Renal cortical epithelial cell (primary cell): ENCODE data around the gene TASP1. TPM values are rescaled to one million over a fixed set of nuclear protein-coding genes. Genes with fewer than 3 reads are reported as not detected.
A peak's percentile ranks its signal among the peaks of the same experiment; 100 is the strongest.

Source experiments
- DNase-seq: peaks from one replicate; pipeline ENCODE4 v3.0.0-alpha.2; 2011; ENCODE audit warnings: low read depth
- total RNA-seq: library from RNA; depleted of rRNA; stranded (reverse); fragments of >200 nt; gene quantifications from 2 replicates; pipeline ENCODE4 v1.2.3, GENCODE V29; 2014

The TASP1 gene
- total RNA-seq, 1 donor from 2014 or later, result 20.1 TPM

- no peak for DNase-seq
These were observed 195.7 kb downstream of the TASP1 start for GRCh38 chr20:13442986-13443385.

GRCh38 chr20:13441388-13441787 lies 197.3 kb downstream of the TASP1 start:
- no peak for DNase-seq

- peak; percentile 93 for DNase-seq
These were observed 202.2 kb downstream of the TASP1 start for GRCh38 chr20:13436530-13436929.

- DNase-seq, result peak; percentile 79
These were observed 206.6 kb downstream of the TASP1 start for GRCh38 chr20:13432126-13432525.

GRCh38 chr20:13430346-13431002 lies 208.3 kb downstream of the TASP1 start:
- DNase-seq, result peak; percentile 96

GRCh38 chr20:13428684-13429083 lies 210.0 kb downstream of the TASP1 start:
- no peak for DNase-seq

GRCh38 chr20:13426870-13427269 lies 211.9 kb downstream of the TASP1 start:
- no peak for DNase-seq

GRCh38 chr20:13425381-13426135 lies 213.2 kb downstream of the TASP1 start:
- no peak for DNase-seq

GRCh38 chr20:13424174-13424833 lies 214.4 kb downstream of the TASP1 start:
- peak; percentile 71 for DNase-seq

GRCh38 chr20:13423472-13424173 lies 215.1 kb downstream of the TASP1 start:
- no peak for DNase-seq

GRCh38 chr20:13422637-13423036 lies 216.1 kb downstream of the TASP1 start:
- DNase-seq, result peak; percentile 89

- no peak for DNase-seq
These were observed 218.1 kb downstream of the TASP1 start for GRCh38 chr20:13420625-13421024.

- no peak for DNase-seq
These were observed 219.3 kb downstream of the TASP1 start for GRCh38 chr20:13419477-13419876.

GRCh38 chr20:13418263-13419229 lies 220.2 kb downstream of the TASP1 start:
- DNase-seq, result peak; percentile 73

- no peak for DNase-seq
These were observed 222.2 kb downstream of the TASP1 start for GRCh38 chr20:13416531-13416930.

- DNase-seq, result no peak
These were observed 225.8 kb downstream of the TASP1 start for GRCh38 chr20:13412806-13413445.

- DNase-seq, result peak; percentile 53
These were observed 234.4 kb downstream of the TASP1 start for GRCh38 chr20:13404293-13404692.

GRCh38 chr20:13403453-13403852 lies 235.3 kb downstream of the TASP1 start:
- DNase-seq, result peak; percentile 59

GRCh38 chr20:13402986-13403385 lies 235.7 kb downstream of the TASP1 start:
- peak; percentile 79 for DNase-seq

GRCh38 chr20:13402171-13402760 lies 236.5 kb downstream of the TASP1 start:
- peak; percentile 92 for DNase-seq
